H9 (cell line): ENCODE results near the gene PRODH2. TPM values are rescaled to one million over a fixed set of nuclear protein-coding genes. Genes with fewer than 3 reads are reported as not detected.
A peak's percentile ranks its signal among the peaks of the same experiment; 100 is the strongest.

Experiments
- DNase-seq: peaks from one replicate; pipeline ENCODE4 v3.0.0-alpha.2; 2017
- H2AFZ ChIP-seq: one replicate; pipeline ENCODE4 v1.6.1; 2013; ENCODE audit warnings: mild to moderate bottlenecking, low read length, control low read depth, moderate library complexity
- H2AK5ac ChIP-seq: 2 replicates; pipeline ENCODE4 v1.6.1; 2013; ENCODE audit warnings: low read length, control low read depth, mixed read lengths; ENCODE audit not compliant: insufficient read length
- H2BK120ac ChIP-seq: one replicate; pipeline ENCODE4 v1.6.1; 2013; ENCODE audit warnings: low read depth, mild to moderate bottlenecking, low read length, control low read depth, inconsistent platforms; ENCODE audit not compliant: poor library complexity, severe bottlenecking
- H2BK12ac ChIP-seq: 2 replicates; pipeline ENCODE4 v1.6.1; 2013; ENCODE audit warnings: low read length, control low read depth, mixed read lengths, low read depth; ENCODE audit not compliant: insufficient read length
- H2BK15ac ChIP-seq: 2 replicates; pipeline ENCODE4 v1.6.1; 2013; ENCODE audit warnings: low read depth, low read length, control low read depth
- H2BK20ac ChIP-seq: one replicate; pipeline ENCODE4 v1.6.1; 2013; ENCODE audit warnings: low read depth, mild to moderate bottlenecking, low read length, control low read depth, inconsistent platforms; ENCODE audit not compliant: poor library complexity, severe bottlenecking
- H2BK5ac ChIP-seq: 2 replicates; pipeline ENCODE4 v1.6.1; 2013; ENCODE audit warnings: low read length, control low read depth, mixed read lengths; ENCODE audit not compliant: insufficient read length
- H3K14ac ChIP-seq: 2 replicates; pipeline ENCODE4 v1.6.1; 2013; ENCODE audit warnings: low read length, control low read depth; ENCODE audit not compliant: insufficient read depth
- H3K18ac ChIP-seq: 2 replicates; pipeline ENCODE4 v1.6.1; 2013; ENCODE audit warnings: low read depth, mild to moderate bottlenecking, mixed read lengths, low read length, control low read depth; ENCODE audit not compliant: insufficient read length
- H3K23ac ChIP-seq: 2 replicates; pipeline ENCODE4 v1.6.1; 2013; ENCODE audit warnings: low read length, control low read depth, mixed read lengths, low read depth; ENCODE audit not compliant: insufficient read length
- H3K23me2 ChIP-seq: 2 replicates; pipeline ENCODE4 v1.6.1; 2013; ENCODE audit warnings: low read depth, mild to moderate bottlenecking, mixed read lengths, low read length, control low read depth; ENCODE audit not compliant: insufficient read length, poor library complexity, severe bottlenecking
- H3K27ac ChIP-seq: 2 replicates; pipeline ENCODE4 v1.5.1; 2013; ENCODE audit warnings: low read length, control low read depth, mixed read lengths, low read depth; ENCODE audit not compliant: insufficient read length
- H3K27me3 ChIP-seq: 2 replicates; pipeline ENCODE4 v1.6.1; 2013; ENCODE audit warnings: low read length, control low read depth, inconsistent platforms; ENCODE audit not compliant: insufficient read depth
- H3K4ac ChIP-seq: 2 replicates; pipeline ENCODE4 v1.6.1; 2013; ENCODE audit warnings: low read depth, mild to moderate bottlenecking, control low read depth, inconsistent platforms, low read length, moderate library complexity
- H3K4me1 ChIP-seq: 2 replicates; pipeline ENCODE4 v1.6.1; 2013; ENCODE audit warnings: low read length, control low read depth, inconsistent platforms; ENCODE audit not compliant: insufficient read depth
- H3K4me2 ChIP-seq: 2 replicates; pipeline ENCODE4 v1.6.1; 2013; ENCODE audit warnings: low read length, control low read depth, mixed read lengths; ENCODE audit not compliant: insufficient read length, insufficient read depth
- H3K56ac ChIP-seq: 2 replicates; pipeline ENCODE4 v1.6.1; 2013; ENCODE audit warnings: low read depth, mild to moderate bottlenecking, mixed read lengths, low read length, control low read depth; ENCODE audit not compliant: insufficient read length
- H3K79me1 ChIP-seq: 2 replicates; pipeline ENCODE4 v1.6.1; 2013; ENCODE audit warnings: low read depth, mild to moderate bottlenecking, moderate library complexity, low read length, control low read depth, inconsistent platforms; ENCODE audit not compliant: insufficient read depth, poor library complexity, severe bottlenecking
- H3K79me2 ChIP-seq: 2 replicates; pipeline ENCODE4 v1.6.1; 2013; ENCODE audit warnings: low read length, control low read depth, inconsistent platforms; ENCODE audit not compliant: insufficient read depth
- H3K9ac ChIP-seq: 2 replicates; pipeline ENCODE4 v1.6.1; 2013; ENCODE audit warnings: low read length, control low read depth, mixed read lengths; ENCODE audit not compliant: insufficient read length; ENCODE audit errors: extremely low read depth
- H3K9me3 ChIP-seq: one replicate; pipeline ENCODE4 v1.6.1; 2013; ENCODE audit warnings: low read depth, low read length, inconsistent platforms; ENCODE audit not compliant: control insufficient read depth
- H3T11ph ChIP-seq: one replicate; pipeline ENCODE4 v1.6.1; 2013; ENCODE audit warnings: mild to moderate bottlenecking, low read length, control low read depth, inconsistent platforms
- H4K20me1 ChIP-seq: one replicate; pipeline ENCODE4 v1.6.1; 2013; ENCODE audit not compliant: control insufficient read depth, insufficient read length, insufficient read depth
- H4K5ac ChIP-seq: 2 replicates; pipeline ENCODE4 v1.6.1; 2013; ENCODE audit warnings: low read depth, mild to moderate bottlenecking, mixed read lengths, low read length, control low read depth; ENCODE audit not compliant: insufficient read length
- H4K8ac ChIP-seq: replicated peaks from 2 replicates; pipeline ENCODE4 v1.6.1; 2013; ENCODE audit warnings: low read length, control low read depth, mixed read lengths, low read depth; ENCODE audit not compliant: insufficient read length
- H4K91ac ChIP-seq: 2 replicates; pipeline ENCODE4 v1.6.1; 2013; ENCODE audit warnings: low read depth, mild to moderate bottlenecking, moderate library complexity, mixed read lengths, low read length, control low read depth; ENCODE audit not compliant: insufficient read length
- H3K27ac Mint-ChIP-seq, 3 experiments: 2 replicates in 2 of 3; 3 replicates in 1 of 3; pipeline ENCODE4 v1.8.0; 2020 to 2021; ENCODE audit warnings: mixed read lengths in 3 of 3, mild to moderate bottlenecking in 1 of 3, moderate library complexity in 1 of 3
- H3K27me3 Mint-ChIP-seq: 2 replicates; pipeline ENCODE4 v1.8.0; 2021; ENCODE audit warnings: low read depth, mild to moderate bottlenecking, moderate library complexity, mixed read lengths
- H3K36me3 Mint-ChIP-seq, 3 experiments: 2 replicates in 2 of 3; 3 replicates in 1 of 3; pipeline ENCODE4 v1.8.0; 2020 to 2021; ENCODE audit warnings: low read depth in 3 of 3, mixed read lengths in 3 of 3; ENCODE audit not compliant: insufficient read depth in 1 of 3
- H3K4me1 Mint-ChIP-seq, 2 experiments: 2 replicates each; pipeline ENCODE4 v1.8.0; 2020; ENCODE audit warnings: mixed read lengths in 2 of 2
- H3K4me3 Mint-ChIP-seq, 2 experiments: 2 replicates in 1 of 2; 3 replicates in 1 of 2; pipeline ENCODE4 v1.8.0; 2020 to 2021; ENCODE audit warnings: mild to moderate bottlenecking in 2 of 2, mixed read lengths in 2 of 2, moderate library complexity in 1 of 2
- H3K9me3 Mint-ChIP-seq, 2 experiments: 2 replicates in 1 of 2; 3 replicates in 1 of 2; pipeline ENCODE4 v1.8.0; 2020; ENCODE audit warnings: mild to moderate bottlenecking in 2 of 2, mixed read lengths in 2 of 2, moderate library complexity in 1 of 2
- CTCF ChIP-seq: fragments of 200-600 bp; sonication (generic); conservative IDR thresholded peaks from 3 replicates; pipeline ENCODE4 v1.8.0; 2021; ENCODE audit warnings: antibody characterized with exemption, mild to moderate bottlenecking
- WGBS: extraction: QIAGEN DNeasy Blood & Tissue Kit; methylation state at CpG from one replicate; pipeline ENCODE4 v1.1.7; 2013; ENCODE audit warnings: missing lambda C conversion rate, low lambda C conversion rate, mixed read lengths; ENCODE audit not compliant: insufficient read length; ENCODE audit errors: extremely low coverage; 5-methylcytosine and 5-hydroxymethylcytosine counted together
- total RNA-seq: library from RNA; stranded (reverse); gene quantifications from 2 replicates; pipeline ENCODE4 v1.2.1, GENCODE V29; 2021

The PRODH2 gene
- total RNA-seq, 1 experiment from 2014 or later = not detected

GRCh38 chr19:35764432-35765315 lies 48.0 kb downstream of the PRODH2 start:
- Histone ChIP-seq H3T11ph (no peak overlapping the region), H3K14ac (no peak overlapping the region), H3K18ac (no peak overlapping the region), H3K27ac (no peak overlapping the region), H3K27me3 (no peaks in the 10 kb centered on the region), H3K4ac (no peak overlapping the region), H2BK12ac (no peak overlapping the region), H4K20me1 (no peaks in the 10 kb centered on the region), H3K4me1 (no peaks in the 10 kb centered on the region), H3K9ac (no peak overlapping the region), H3K4me2 (no peak overlapping the region), H3K23me2 (no peaks in the 10 kb centered on the region), H3K9me3 (no peaks in the 10 kb centered on the region), H4K91ac (no peak overlapping the region), H2BK20ac (no peak overlapping the region), H3K79me2 (no peaks in the 10 kb centered on the region), H3K23ac (no peak overlapping the region), H2AK5ac (no peak overlapping the region), H4K8ac (no peak overlapping the region), H2AFZ (no peak overlapping the region), H4K5ac (no peak overlapping the region), H2BK120ac (no peak overlapping the region), H2BK15ac (no peak overlapping the region), H2BK5ac (no peak overlapping the region), H3K56ac (no peak overlapping the region), H3K79me1 (no peaks in the 10 kb centered on the region)
- no peak for TF ChIP-seq CTCF
- H3K36me3 Mint-ChIP-seq = peaks cover 9 to 48% (median 47%) of the 10 kb centered on the region in 3 experiments
- DNase-seq = peak; percentile 19
- H3K9me3 Mint-ChIP-seq = no peaks in the 10 kb centered on the region
- WGBS = no CpG with 5 or more reads among the region's 17 CpGs
- no peak overlapping the region for H3K27ac Mint-ChIP-seq
- peaks cover 7 to 8% of the 10 kb centered on the region in 2 experiments for H3K4me1 Mint-ChIP-seq
- no peak overlapping the region; a peak in 1 of 5 replicates for H3K4me3 Mint-ChIP-seq
- H3K27me3 Mint-ChIP-seq = peaks cover 2% of the 10 kb centered on the region; the same call in 1 of the 2 replicates
